GM21576 (cell line): ENCODE measurements around the gene CEPT1.

Experiments
- ATAC-seq: cut with Tn5 transposase; IDR thresholded peaks from one replicate; pipeline ENCODE4 v1.9.1; 2021; ENCODE audit warnings: mild to moderate bottlenecking, moderate library complexity; ENCODE audit not compliant: unreplicated experiment

Gene CEPT1

GRCh38 chr1:111225717-111226400, 85.8 kb downstream of the CEPT1 start:
- ATAC-seq, result no peak

- ATAC-seq, result no peak
Measured at GRCh38 chr1:111227434-111227833, 87.4 kb downstream of the CEPT1 start, which contains the start of gene CHI3L2. CHI3L2 (plus strand) TSS chr1:111227713; CDS start chr1:111227730, 17 bp downstream.

GRCh38 chr1:111227851-111228747, 88.1 kb downstream of the CEPT1 start:
- no peak for ATAC-seq

GRCh38 chr1:111228748-111229126, 88.7 kb downstream of the CEPT1 start:
- ATAC-seq, result no peak

- no peak for ATAC-seq
Measured at GRCh38 chr1:111232134-111232533, 92.1 kb downstream of the CEPT1 start.

GRCh38 chr1:111234258-111234657, 94.2 kb downstream of the CEPT1 start:
- no peak for ATAC-seq
